Caco-2 (cell line): Measurements from ENCODE around the gene ZNF440. TPM values are rescaled to one million over a fixed set of nuclear protein-coding genes. Genes with fewer than 3 reads are reported as not detected.

Experiments used
- BruUV-seq: library from RNA; stranded (reverse); fragments of 400-500 nt; replicated peaks from 2 replicates; lab custom pipeline; 2021; lab: Mats Ljungman, UMichigan
- CTCF ChIA-PET: fragments of 300-600 bp; sonication (Branson Sonifier 250); formaldehyde crosslinking; loops from one replicate; lab custom pipeline; 2022; ENCODE audit warnings: antibody characterized with exemption; lab: Charles Lee
- POLR2A ChIA-PET: fragments of 300-600 bp; sonication (Branson Sonifier 250); formaldehyde crosslinking; loops from one replicate; lab custom pipeline; 2022; ENCODE audit warnings: antibody characterized with exemption; lab: Charles Lee
- DNase-seq, 2 experiments: peaks; one replicate each; pipeline versions ENCODE4 v3.0.0 to v3.0.0-alpha.2; 2020 to 2022
- H3K27me3 ChIP-seq: replicated peaks from 2 replicates; pipeline ENCODE4 v1.6.0; 2011; ENCODE audit warnings: low read length; ENCODE audit not compliant: control insufficient read depth, insufficient read depth
- H3K36me3 ChIP-seq: 2 replicates; pipeline ENCODE4 v1.5.1; 2011; ENCODE audit warnings: low read length; ENCODE audit not compliant: control insufficient read depth, insufficient read depth
- H3K4me1 ChIP-seq: fragments of 250-450 bp; sonication (Bioruptor Pico); 2 replicates; pipeline ENCODE4 v1.5.1; 2020; ENCODE audit warnings: mild to moderate bottlenecking
- H3K4me3 ChIP-seq: 2 replicates; pipeline ENCODE4 v1.5.1; 2011; ENCODE audit warnings: low read depth, mild to moderate bottlenecking, control low read depth, low read length
- H3K9me3 ChIP-seq: fragments of 250-450 bp; sonication (Bioruptor Pico); 2 replicates; pipeline ENCODE4 v1.5.1; 2020; ENCODE audit warnings: mild to moderate bottlenecking, moderate library complexity
- H3K27ac Mint-ChIP-seq: one replicate; pipeline ENCODE4 v1.8.0; 2022; ENCODE audit warnings: mixed read lengths; ENCODE audit not compliant: unreplicated experiment
- H3K27me3 Mint-ChIP-seq: one replicate; pipeline ENCODE4 v1.8.0; 2022; ENCODE audit warnings: mixed read lengths; ENCODE audit not compliant: insufficient read depth, unreplicated experiment
- H3K36me3 Mint-ChIP-seq: one replicate; pipeline ENCODE4 v1.8.0; 2022; ENCODE audit warnings: mild to moderate bottlenecking, mixed read lengths; ENCODE audit not compliant: insufficient read depth, unreplicated experiment
- H3K4me1 Mint-ChIP-seq: one replicate; pipeline ENCODE4 v1.8.0; 2022; ENCODE audit warnings: low read depth, mixed read lengths; ENCODE audit not compliant: unreplicated experiment
- H3K4me3 Mint-ChIP-seq: one replicate; pipeline ENCODE4 v1.8.0; 2022; ENCODE audit warnings: mild to moderate bottlenecking, moderate library complexity, mixed read lengths; ENCODE audit not compliant: unreplicated experiment
- H3K9me3 Mint-ChIP-seq: one replicate; pipeline ENCODE4 v1.8.0; 2022; ENCODE audit warnings: mixed read lengths; ENCODE audit not compliant: unreplicated experiment
- CTCF ChIP-seq, 2 experiments: fragments of 200-600 bp in 1 of 2; IDR thresholded peaks; 1 replicate in 1 of 2; 2 replicates in 1 of 2; pipeline versions ENCODE4 v1.5.1 to v1.8.0; 2011 to 2022; ENCODE audit warnings: antibody characterized with exemption in 1 of 2, control low read depth in 1 of 2, inconsistent platforms in 1 of 2, low read depth in 1 of 2, low read length in 1 of 2, mild to moderate bottlenecking in 1 of 2, moderate library complexity in 1 of 2; ENCODE audit not compliant: insufficient read depth in 1 of 2, severe bottlenecking in 1 of 2, unreplicated experiment in 1 of 2
- intact Hi-C: fragments of 100-400 bp; cut with micrococcal nuclease; formaldehyde crosslinking; loops from one replicate; pipeline ENCODE4 v1.10.0; 2022; ENCODE audit not compliant: unreplicated experiment
- total RNA-seq: library from RNA; stranded (reverse); gene quantifications from 2 replicates; pipeline ENCODE4 v1.2.3, GENCODE V29; 2022

Gene ZNF440
- total RNA-seq, 1 experiment from 2014 or later, result 13.4 TPM

GRCh38 chr19:11797491-11797890 lies 16.6 kb upstream of the ZNF440 start:
- ChIA-PET CTCF (interaction anchor here (0.5 to 2.3 kb wide), 38 partner anchors 10 to 753 kb away, joined by 3 to 37 read pairs (median 4); partner anchors contain the start of genes ZNF136, ZNF20, ZNF439 and ZNF440), POLR2A (interaction anchor here (0.6 kb wide), 1 partner anchor 90 kb away, joined by 3 read pairs; no protein-coding TSS in a partner anchor)
- TF ChIP-seq CTCF (IDR thresholded peaks at IDR 0.05; ENCODE audit: insufficient read depth in 1 of 2, low read depth in 1 of 2, low read length in 1 of 2, severe bottlenecking in 1 of 2, unreplicated experiment in 1 of 2), result peak; percentile 78 to 83
- Histone ChIP-seq H3K9me3 (no peaks in the 10 kb centered on the region), H3K4me3 (no peak overlapping the region), H3K27me3 (no peaks in the 10 kb centered on the region), H3K4me1 (peaks cover 8% of the 10 kb centered on the region; the same call in 1 of the 2 replicates), H3K36me3 (no peaks in the 10 kb centered on the region)
- Mint-ChIP-seq H3K4me3 (peak overlapping the region; percentile 82), H3K27me3 (no peaks in the 10 kb centered on the region), H3K4me1 (peaks cover 10% of the 10 kb centered on the region), H3K27ac (no peak overlapping the region), H3K9me3 (no peaks in the 10 kb centered on the region), H3K36me3 (peaks cover 13% of the 10 kb centered on the region)
- BruUV-seq, result no TSS peak
- intact Hi-C loops, result loop anchor here (1.0 to 5.0 kb wide), 4 partner anchors 60 to 344 kb away; partner anchors contain the start of gene ZNF823
- peak; percentile 91 to 92 for DNase-seq

DNA sequence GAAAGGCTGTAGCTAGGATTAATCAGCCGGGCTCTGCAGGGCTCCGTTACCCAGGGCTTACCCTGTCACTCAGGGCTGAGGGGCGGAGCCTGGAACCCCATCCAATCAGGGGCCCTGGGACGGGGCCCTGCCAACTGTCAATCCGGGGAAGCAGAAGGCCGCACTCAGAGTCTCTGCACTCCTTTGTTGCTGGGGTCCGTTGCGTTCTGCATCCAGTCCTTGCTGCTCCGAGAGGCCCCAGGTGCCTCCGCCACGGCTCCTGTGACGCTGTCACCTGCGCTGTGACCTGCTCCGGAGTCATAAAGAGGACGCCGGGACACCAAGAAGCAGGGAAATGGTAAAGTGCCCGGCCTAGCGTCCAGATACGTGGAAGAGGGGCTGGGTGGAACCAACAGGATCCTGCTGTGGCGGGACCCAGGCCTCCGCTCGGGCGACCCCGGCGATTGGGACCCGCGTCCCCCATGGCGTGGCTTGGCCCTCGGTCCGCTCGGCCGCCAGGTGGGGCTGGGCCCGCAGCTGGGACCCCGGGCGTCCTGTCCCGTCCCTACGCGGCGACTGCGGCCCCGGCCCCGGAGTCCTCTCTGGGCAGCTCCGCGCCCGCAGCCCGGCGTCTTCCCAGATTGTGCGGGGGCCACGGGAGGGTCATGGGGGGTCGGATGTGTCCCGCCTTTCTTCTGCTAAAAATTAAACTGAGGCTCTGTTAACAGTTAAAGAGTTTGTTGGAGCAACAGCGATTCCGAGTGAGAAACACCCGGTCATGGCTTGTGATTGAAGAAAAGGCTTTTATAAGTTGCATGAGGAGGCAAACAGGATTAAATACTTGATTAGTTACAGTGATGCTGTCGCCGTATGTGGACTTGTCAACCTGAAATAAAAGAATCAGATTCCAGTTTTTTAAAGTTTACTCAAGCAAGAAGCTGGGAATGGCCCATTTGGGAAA lies 15.4 kb upstream of the ZNF440 start, which contains the start of gene ZNF491:
ZNF491 (plus strand) TSS at position 133 of the 940 bp plus-strand sequence. CDS start 7,431 bp downstream, outside the sequence.
- H3K36me3 ChIP-seq, result no peaks in the 10 kb centered on the region
- DNase-seq, result peak; percentile 87 to 89
- Mint-ChIP-seq H3K4me1 (peaks cover 10% of the 10 kb centered on the region), H3K27me3 (no peaks in the 10 kb centered on the region), H3K36me3 (peaks cover 13% of the 10 kb centered on the region), H3K4me3 (peak within 1 kb of the TSS; percentile 82), H3K9me3 (no peaks in the 10 kb centered on the region), H3K27ac (no peak within 1 kb of the TSS)
- TF ChIP-seq CTCF (IDR thresholded peaks at IDR 0.05; ENCODE audit: insufficient read depth in 1 of 2, low read depth in 1 of 2, low read length in 1 of 2, severe bottlenecking in 1 of 2, unreplicated experiment in 1 of 2), result peak; percentile 41 to 49
- H3K27me3 ChIP-seq, result no peaks in the 10 kb centered on the region
- ChIA-PET CTCF (interaction anchor here (0.7 to 2.3 kb wide), 13 partner anchors 9 to 567 kb away, joined by 3 to 37 read pairs (median 4); partner anchors contain the start of genes ZNF20, ZNF440, ZNF442 and ZNF700), POLR2A (interaction anchor here (0.7 kb wide), 1 partner anchor 190 kb away, joined by 3 read pairs; no protein-coding TSS in a partner anchor)
- intact Hi-C loops, result loop anchor here (1.0 to 5.0 kb wide), 3 partner anchors 16 to 190 kb away; partner anchors contain the start of genes ZNF440 and ZNF823
- H3K9me3 ChIP-seq, result no peaks in the 10 kb centered on the region
- BruUV-seq, result TSS peak; percentile 71
- H3K4me1 ChIP-seq, result peaks cover 8% of the 10 kb centered on the region; the same call in 1 of the 2 replicates
- H3K4me3 ChIP-seq, result peak within 1 kb of the TSS; percentile 70
